IPS-11a (cell line): ENCODE results near the gene HAPLN3.

Source experiments
- H3K4me3 ChIP-seq: one replicate; pipeline ENCODE4 v1.5.1; 2013; ENCODE audit warnings: low read depth, low read length, control low read depth

HAPLN3 gene

GRCh38 chr15:88832820-88833730 lies 62.3 kb downstream of the HAPLN3 start:
- no peak overlapping the region for H3K4me3 ChIP-seq

- no peak overlapping the region for H3K4me3 ChIP-seq
Measured at GRCh38 chr15:88830016-88830415, 65.3 kb downstream of the HAPLN3 start.

GRCh38 chr15:88828791-88829190 lies 66.6 kb downstream of the HAPLN3 start:
- no peak overlapping the region for H3K4me3 ChIP-seq
